Testis (tissue), 2 donors: ENCODE results near the gene MEGF11.

Source experiments
- CTCF ChIP-seq, 3 experiments: fragments of 450-650 bp in 2 of 3; fragments of 200-600 bp in 1 of 3; sonication (generic) in 1 of 3; IDR thresholded peaks; one replicate each; pipeline ENCODE4 v1.5.1; 2016 to 2019; ENCODE audit warnings: antibody characterized with exemption in 3 of 3, mild to moderate bottlenecking in 2 of 3, moderate library complexity in 1 of 3
- POLR2A ChIP-seq: fragments of 450-650 bp; IDR thresholded peaks from one replicate; pipeline ENCODE4 v1.6.1; 2017; ENCODE audit warnings: antibody characterized with exemption, mild to moderate bottlenecking, moderate library complexity

GRCh38 chr15:66285533-66286280 is 32.2 kb upstream of the MEGF11 start:
- TF ChIP-seq POLR2A (no peak), CTCF (IDR thresholded peaks at IDR 0.05) (no peak)
